A673 (cell line): ENCODE data around the gene IGFL2.

Source experiments
- EZH2 ChIP-seq: fragments of 200-600 bp; sonication (generic); IDR thresholded peaks from 2 replicates; pipeline ENCODE4 v1.6.1; 2017; ENCODE audit warnings: borderline replicate concordance, low read depth, mild to moderate bottlenecking, mixed read lengths, antibody characterized with exemption, low read length; ENCODE audit not compliant: poor library complexity, severe bottlenecking
- TF ChIP-seq, protein P1 (sequence below): fragments of 300-800, 200-600 bp; sonication (generic); conservative IDR thresholded peaks from 2 replicates; pipeline ENCODE4 v1.5.1; 2017; ENCODE audit warnings: low read depth, mild to moderate bottlenecking, antibody characterized with exemption, low read length, moderate library complexity, mixed read lengths

DNA sequence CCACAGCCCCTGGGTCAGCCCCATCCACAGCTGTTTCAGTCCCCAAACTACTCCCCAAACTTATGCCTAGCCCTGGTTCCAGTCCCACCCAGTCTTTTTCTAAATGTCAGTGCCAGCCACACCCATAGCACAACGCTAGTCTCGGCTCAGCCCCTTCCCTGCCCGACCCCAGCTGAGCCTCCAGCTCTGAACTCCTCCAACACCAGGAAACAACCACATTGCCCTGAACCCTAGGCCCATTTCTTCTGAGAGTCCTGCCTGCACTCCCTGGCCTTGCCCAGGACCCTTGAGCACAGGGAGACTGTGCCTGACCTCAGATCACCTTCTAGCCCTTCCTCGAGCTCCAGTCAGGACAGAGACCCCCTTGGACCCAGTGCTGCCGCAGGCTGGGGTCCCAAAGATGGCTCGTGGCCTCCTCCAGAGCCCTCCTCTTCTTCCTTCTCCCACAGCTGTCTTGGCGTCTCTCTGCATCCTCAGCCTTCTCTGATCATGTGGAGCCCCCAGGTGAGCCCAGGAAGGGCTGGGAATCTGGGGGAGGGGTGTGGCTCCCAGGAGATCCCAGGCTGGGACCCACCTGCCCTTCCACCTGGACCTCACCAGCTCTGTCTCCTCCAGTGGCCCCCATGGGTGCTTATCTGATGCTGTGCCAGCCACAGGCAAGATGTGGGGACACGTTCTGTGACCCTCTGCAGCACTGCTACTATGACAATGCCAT lies 48.5 kb downstream of the IGFL2 start:
- TF ChIP-seq, protein P1, sequence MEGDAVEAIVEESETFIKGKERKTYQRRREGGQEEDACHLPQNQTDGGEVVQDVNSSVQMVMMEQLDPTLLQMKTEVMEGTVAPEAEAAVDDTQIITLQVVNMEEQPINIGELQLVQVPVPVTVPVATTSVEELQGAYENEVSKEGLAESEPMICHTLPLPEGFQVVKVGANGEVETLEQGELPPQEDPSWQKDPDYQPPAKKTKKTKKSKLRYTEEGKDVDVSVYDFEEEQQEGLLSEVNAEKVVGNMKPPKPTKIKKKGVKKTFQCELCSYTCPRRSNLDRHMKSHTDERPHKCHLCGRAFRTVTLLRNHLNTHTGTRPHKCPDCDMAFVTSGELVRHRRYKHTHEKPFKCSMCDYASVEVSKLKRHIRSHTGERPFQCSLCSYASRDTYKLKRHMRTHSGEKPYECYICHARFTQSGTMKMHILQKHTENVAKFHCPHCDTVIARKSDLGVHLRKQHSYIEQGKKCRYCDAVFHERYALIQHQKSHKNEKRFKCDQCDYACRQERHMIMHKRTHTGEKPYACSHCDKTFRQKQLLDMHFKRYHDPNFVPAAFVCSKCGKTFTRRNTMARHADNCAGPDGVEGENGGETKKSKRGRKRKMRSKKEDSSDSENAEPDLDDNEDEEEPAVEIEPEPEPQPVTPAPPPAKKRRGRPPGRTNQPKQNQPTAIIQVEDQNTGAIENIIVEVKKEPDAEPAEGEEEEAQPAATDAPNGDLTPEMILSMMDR, result no peak
- no peak for TF ChIP-seq EZH2
